ENCODE results near the gene HLF. TPM values are rescaled to one million over a fixed set of nuclear protein-coding genes. Genes with fewer than 3 reads are reported as not detected.
A peak's percentile ranks its signal among the peaks of the same experiment; 100 is the strongest.

Gene HLF
- total RNA-seq, 1 donor from 2014 or later, result 10.3 TPM

DNA sequence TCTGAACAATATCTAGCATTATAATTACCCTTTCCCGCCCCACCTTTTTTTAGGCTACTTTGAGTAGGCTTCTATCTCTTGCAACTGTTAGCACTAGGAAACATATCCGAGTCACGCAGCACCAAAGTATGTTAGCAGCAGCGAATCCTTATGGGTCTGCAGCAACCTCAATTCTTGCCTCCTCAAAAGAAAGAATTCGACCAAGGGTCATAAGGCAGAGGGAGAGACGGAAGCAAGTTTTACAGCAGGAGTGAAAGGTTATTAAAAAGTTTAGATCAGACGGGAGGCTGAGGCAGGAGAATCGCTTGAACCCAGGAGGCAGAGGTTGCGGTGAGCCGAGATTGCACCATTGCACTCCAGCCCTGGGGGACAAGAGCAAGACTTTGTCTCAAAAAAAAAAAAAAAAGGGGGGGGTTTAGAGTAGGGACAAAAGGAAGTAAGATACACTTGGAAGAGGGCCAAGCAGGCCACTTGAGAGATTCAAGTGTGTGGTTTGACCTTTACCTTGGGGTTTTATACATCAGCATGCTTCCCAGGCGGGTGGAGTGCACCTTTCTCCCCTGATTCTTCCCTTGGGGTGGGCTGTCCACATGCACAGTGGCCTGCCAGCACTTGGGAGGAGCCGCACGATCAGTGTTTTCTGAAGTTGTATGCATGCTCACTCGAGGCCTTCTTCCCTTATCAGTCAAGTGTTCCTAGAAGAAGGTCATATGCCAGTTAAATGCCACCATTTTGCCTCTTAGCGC is 67.7 kb downstream of the HLF start:
- DNase-seq, result no peak

DNA sequence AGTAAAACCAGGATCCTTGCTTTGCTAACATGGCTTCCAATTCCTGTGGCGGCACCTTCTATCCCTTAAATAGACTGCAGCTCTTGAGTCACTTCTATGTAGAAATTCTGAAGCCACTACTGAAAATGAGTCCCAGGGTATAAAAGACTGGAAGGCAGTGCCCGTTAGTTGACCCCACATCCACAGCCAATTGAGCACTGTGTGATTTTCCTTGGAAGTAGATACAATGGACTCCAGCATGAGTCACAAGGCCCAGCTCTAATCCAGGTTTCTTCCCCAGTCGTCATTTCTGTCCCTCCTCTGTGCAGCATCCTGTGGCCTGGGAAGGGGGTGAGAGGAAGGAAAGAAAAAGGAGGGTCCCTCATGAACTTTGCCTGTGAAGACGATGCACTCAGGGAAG is 69.5 kb downstream of the HLF start:
- no peak for DNase-seq

DNA sequence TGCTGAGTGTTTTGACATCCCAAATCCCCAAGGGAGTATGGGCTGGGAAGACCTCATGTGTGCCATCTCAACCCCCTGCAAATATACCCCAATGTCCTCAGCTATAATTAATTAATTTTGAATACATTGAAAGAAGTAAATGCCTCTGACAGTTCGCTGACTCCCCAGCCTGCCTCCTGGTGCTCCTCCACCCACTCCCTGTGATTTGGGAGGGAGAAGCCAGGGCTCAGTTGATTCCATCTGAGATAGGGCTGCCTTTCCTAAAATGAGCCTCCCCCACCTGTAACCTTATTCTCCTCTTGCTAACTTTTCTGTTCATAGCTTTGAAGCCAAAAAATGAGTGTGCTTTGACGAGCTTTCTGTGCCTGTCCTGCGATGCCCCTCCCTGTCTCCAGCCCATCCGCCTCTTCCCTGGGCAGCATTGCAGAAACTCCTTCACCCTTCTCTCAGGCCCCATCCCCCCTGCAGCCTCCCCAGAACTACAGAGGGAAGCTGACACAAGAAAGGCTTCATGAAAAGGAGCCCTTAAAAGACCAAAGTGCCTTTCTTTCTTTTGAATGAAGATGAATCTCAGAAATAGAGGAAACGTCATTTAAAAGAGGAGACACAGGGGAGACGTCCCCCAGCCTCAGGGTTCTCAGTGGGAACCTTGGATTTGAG is 70.3 kb downstream of the HLF start:
- no peak for DNase-seq

GRCh38 chr17:55335625-55336024 is 70.9 kb downstream of the HLF start:
- no peak for DNase-seq

GRCh38 chr17:55336426-55336825 is 71.7 kb downstream of the HLF start:
- DNase-seq, result peak; percentile 36

GRCh38 chr17:55340176-55340575 is 75.4 kb downstream of the HLF start:
- DNase-seq, result peak; percentile 53

DNA sequence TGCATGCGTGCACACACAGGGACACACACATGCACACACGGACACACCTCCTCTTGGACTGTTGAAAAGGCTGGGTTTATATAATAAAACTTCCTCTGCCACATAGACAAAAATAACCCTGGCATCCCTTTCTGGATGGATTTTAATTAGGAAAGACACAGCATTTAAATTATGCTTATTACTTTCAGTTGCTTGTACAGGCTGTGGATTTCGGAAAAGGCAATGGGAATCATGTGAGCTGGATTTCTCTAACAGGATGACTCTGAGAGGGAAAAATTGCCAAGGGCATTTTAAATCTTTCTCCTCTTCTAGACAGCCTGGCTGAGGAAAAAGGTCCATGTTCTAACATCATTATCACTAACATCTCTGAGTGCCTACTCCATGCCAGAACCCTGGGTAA is 75.9 kb downstream of the HLF start:
- peak; percentile 65 for DNase-seq

DNA sequence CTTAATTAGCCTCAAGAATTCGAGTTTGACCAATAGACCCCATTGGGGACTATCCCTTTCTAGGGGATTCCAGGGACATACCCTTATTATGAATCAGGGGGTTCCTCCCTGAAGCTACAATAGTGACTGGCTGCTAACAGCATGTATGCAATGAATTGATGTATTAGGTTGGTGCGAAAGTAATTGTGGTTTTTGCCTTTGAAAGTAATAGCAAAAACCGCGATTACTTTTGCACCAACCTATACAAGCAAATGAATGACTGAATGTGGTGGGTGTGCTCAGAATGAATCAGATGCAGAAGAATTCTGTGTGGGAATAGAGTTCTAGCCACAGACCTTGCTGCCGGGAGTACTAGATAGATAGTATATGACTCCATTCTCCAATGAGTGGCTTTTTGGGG is 76.7 kb downstream of the HLF start:
- no peak for DNase-seq

- DNase-seq, result peak; percentile 51
Observed at GRCh38 chr17:55342800-55343585, 78.2 kb downstream of the HLF start.

DNA sequence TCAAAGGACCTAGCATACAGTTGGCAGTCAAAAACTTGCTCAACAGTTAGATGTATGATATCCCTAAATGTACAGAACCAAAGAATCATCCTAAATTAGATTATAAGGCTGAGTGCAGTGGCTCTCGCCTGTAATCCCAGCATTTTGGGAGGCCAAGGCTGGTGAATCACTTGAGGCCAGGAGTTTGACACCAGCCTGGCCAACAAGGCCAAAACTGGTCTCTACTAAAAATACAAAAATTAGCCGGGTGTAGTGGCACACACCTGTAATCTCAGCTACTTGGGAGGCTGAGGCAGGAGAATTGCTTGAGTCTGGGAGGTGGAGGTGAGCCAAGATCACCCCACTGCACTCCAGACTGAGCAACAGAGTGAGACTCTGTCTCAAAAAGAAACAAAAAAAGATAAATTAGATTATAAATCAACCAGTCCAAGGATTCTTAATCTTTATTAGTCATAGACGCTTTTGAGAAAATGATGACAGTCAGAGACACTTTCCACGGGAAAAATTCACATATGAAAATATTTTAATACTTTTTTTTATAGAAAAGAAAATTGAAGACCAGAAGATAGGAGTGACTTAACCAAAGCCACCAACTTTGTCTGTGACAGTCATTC is 79.2 kb downstream of the HLF start:
- no peak for DNase-seq

DNA sequence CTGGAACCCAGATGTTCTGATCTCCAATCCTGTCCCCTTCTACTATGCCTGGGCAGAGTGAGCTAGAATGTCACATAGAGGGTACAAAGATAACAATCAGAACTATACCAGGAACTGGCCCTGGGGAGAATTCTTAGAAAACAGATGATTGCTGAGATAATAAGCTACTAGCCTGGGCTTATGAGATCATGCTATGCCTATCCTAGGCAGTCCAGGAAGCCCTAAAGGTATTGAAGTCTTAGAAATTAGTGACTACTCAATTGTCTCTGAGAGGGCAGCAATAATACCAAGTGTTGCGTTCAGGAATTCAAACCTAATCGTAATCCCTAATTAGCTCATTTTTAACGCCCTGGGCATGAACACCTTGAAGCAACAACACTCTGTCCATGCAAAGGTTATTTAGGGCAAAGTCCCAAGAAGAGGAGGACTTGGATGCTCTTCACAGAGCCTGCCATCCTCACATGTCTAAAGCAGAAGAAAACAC is 79.8 kb downstream of the HLF start:
- no peak for DNase-seq

GRCh38 chr17:55345132-55345531 is 80.4 kb downstream of the HLF start:
- no peak for DNase-seq

DNA sequence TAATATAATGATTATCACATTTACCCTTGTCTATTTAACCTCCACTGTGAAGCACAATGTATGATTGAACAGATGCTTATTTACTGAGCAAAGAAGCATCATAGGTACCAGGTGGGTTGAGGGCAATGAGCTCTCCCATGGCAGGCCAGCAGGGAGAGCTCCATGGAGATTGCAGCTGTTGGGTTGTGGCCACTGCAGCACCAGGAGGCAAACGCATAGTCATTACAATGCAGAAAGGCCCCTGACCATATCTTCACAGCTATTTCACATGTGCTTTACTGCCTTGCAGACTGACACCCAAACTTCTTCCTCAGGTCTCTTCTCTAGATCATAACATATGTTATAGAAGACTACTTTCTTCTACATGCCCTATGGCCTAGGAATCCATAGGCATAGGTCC is 81.9 kb downstream of the HLF start:
- DNase-seq, result no peak

- DNase-seq, result no peak
Observed at GRCh38 chr17:55347341-55347740, 82.6 kb downstream of the HLF start.

DNA sequence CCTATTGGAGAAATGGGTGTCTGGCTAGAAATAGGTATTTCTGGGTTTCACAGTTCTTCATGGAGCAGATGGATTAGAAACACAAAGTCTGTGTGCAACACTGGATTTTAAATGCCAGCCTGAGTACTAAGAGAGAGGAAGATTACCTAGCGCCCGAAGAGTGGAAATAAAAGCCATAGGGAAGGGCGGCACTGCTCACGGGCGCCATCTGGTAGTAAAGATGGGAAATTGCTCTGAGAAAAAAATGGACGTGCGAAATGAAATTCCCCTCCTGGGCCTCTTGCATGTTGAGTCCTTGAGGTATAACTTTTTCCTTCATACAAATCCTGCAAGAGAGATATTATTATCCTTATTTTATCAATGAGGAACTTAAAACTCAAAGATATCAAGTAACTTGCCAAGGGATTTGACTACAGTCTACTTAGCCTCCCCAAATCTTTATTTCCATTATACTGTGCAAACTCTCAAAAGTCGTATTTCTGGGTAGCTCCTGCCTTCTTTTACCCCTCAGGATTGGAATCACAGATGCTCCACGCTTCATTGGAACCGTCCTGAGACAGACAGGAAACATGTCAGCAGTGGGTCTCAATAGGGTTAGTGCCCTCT is 84.1 kb downstream of the HLF start:
- peak; percentile 49 for DNase-seq

GRCh38 chr17:55350825-55351205 is 86.1 kb downstream of the HLF start:
- no peak for DNase-seq

- no peak for DNase-seq
Observed at GRCh38 chr17:55351226-55351625, 86.5 kb downstream of the HLF start.

DNA sequence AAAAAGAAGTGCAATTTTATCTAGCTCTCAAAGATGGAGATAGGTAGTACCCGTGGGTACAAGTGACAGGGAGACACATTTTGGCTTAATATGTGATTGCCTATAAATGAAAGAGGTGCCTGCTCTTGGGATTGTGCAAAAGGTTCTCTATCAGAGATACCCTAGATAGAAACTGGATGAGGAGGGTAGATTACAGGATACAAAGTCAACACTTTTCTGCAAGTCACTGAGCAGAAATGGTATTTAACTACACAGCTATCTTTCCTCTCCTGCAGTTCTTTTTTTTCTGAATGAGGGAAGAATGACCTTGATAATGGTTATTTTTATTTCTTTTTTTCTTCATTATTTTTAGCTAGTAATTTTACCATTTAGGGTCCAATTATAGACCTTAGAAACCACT is 89.2 kb downstream of the HLF start:
- DNase-seq, result no peak

DNA sequence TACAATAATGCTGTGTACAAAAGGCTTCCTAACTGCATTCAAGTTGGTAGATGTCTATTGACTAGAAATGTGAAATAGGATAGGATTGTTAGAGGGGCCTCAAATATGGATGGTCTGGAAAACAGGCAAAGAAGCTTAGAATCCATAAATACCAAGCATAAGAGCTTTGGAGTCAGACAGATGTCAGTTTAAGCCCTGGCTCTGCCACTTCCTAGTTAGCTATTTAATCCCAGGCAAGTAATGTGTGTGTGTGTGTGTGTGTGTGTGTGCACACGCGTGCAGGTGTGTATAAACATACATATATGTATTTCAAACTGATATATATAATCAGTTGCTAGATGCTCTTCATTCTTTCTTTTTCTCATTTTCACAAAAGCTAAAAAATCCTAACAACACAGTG is 90.2 kb downstream of the HLF start:
- DNase-seq, result no peak

- peak; percentile 42 for DNase-seq
Observed at GRCh38 chr17:55356434-55357328, 91.9 kb downstream of the HLF start.

DNA sequence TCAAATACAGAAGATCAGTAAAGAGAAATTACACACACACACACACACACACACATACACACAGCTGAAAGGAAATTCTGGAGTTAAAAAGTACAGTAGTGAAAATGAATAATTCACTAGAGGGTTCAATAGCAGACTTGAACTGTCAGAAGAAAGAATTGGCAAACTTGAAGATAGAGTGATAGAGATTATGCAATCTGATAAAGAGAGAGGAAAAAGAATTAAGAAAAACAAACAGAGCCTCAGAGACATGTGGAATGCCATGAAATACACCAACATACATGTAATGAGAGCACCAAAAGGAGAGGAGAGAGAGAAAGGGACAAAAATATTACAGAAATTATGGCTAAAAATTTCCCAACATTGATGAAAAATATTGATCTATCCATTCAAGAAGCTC is 96.2 kb downstream of the HLF start:
- DNase-seq, result no peak
